CD14-positive monocyte (primary cell): ENCODE data around the gene CSRNP3. TPM values are rescaled to one million over a fixed set of nuclear protein-coding genes. Genes with fewer than 3 reads are reported as not detected.

ENCODE experiments used
- DNase-seq, 3 donors: peaks; one replicate each; pipeline ENCODE4 v3.0.0-alpha.2; 2011 to 2022
- H2AFZ ChIP-seq: 2 replicates; pipeline ENCODE4 v1.6.0; 2012; ENCODE audit warnings: mild to moderate bottlenecking, low read depth, low read length, inconsistent platforms; ENCODE audit not compliant: insufficient read depth, poor library complexity, severe bottlenecking
- H3K27ac ChIP-seq, 2 donors: 1 replicate in 1 of 2; 2 replicates in 1 of 2; pipeline ENCODE4 v1.5.1; 2012 to 2013; ENCODE audit warnings: low read length in 2 of 2, control low read depth in 1 of 2, inconsistent platforms in 1 of 2, low read depth in 1 of 2, mild to moderate bottlenecking in 1 of 2
- H3K27me3 ChIP-seq, 2 donors: one replicate each; pipeline versions ENCODE4 v1.6.0 to v1.6.1; 2011 to 2013; ENCODE audit warnings: low read length in 2 of 2; ENCODE audit not compliant: control insufficient read depth in 2 of 2, insufficient read depth in 2 of 2
- H3K36me3 ChIP-seq, 2 donors: replicated peaks in 1 of 2; 1 replicate in 1 of 2; 2 replicates in 1 of 2; pipeline versions ENCODE4 v1.5.1 to v1.6.1; 2012 to 2013; ENCODE audit warnings: low read length in 2 of 2, control low read depth in 1 of 2, inconsistent platforms in 1 of 2, mild to moderate bottlenecking in 1 of 2; ENCODE audit not compliant: insufficient read depth in 2 of 2, control insufficient read depth in 1 of 2
- H3K4me1 ChIP-seq, 2 donors: 1 replicate in 1 of 2; 2 replicates in 1 of 2; pipeline versions ENCODE4 v1.5.1 to v1.6.1; 2012 to 2013; ENCODE audit warnings: low read length in 2 of 2, control low read depth in 1 of 2, inconsistent platforms in 1 of 2, mild to moderate bottlenecking in 1 of 2, moderate library complexity in 1 of 2; ENCODE audit not compliant: insufficient read depth in 2 of 2, control insufficient read depth in 1 of 2
- H3K4me2 ChIP-seq: replicated peaks from 2 replicates; pipeline ENCODE3; 2012; ENCODE audit warnings: low read length, moderate library complexity, mild to moderate bottlenecking; ENCODE audit not compliant: poor library complexity, severe bottlenecking; ENCODE audit errors: extremely low read depth
- H3K4me3 ChIP-seq, 3 experiments: fragments of 200-600 bp in 1 of 3; sonication (generic) in 1 of 3; replicated peaks in 1 of 3; 1 replicate in 2 of 3; 2 replicates in 1 of 3; pipeline ENCODE4 v1.5.1; 2011 to 2013; ENCODE audit warnings: low read length in 3 of 3, mild to moderate bottlenecking in 3 of 3, control low read depth in 2 of 3, low read depth in 2 of 3, inconsistent platforms in 1 of 3, moderate library complexity in 1 of 3
- H3K79me2 ChIP-seq: 2 replicates; pipeline ENCODE4 v1.6.0; 2012; ENCODE audit warnings: mild to moderate bottlenecking, control low read depth, inconsistent platforms, low read length, moderate library complexity; ENCODE audit not compliant: insufficient read depth
- H3K9ac ChIP-seq: 2 replicates; pipeline ENCODE4 v1.6.0; 2017; ENCODE audit warnings: low read length, mild to moderate bottlenecking; ENCODE audit not compliant: insufficient read depth, poor library complexity, severe bottlenecking
- H3K9me3 ChIP-seq, 2 donors: replicated peaks in 1 of 2; 1 replicate in 1 of 2; 2 replicates in 1 of 2; pipeline versions ENCODE4 v1.5.1 to v1.6.1; 2012 to 2013; ENCODE audit warnings: low read length in 2 of 2, control low read depth in 1 of 2; ENCODE audit not compliant: control insufficient read depth in 1 of 2, insufficient read depth in 1 of 2
- H4K20me1 ChIP-seq: 2 replicates; pipeline ENCODE4 v1.6.0; 2012; ENCODE audit warnings: mild to moderate bottlenecking, low read length, control low read depth, moderate library complexity; ENCODE audit not compliant: insufficient read depth
- H3K27ac Mint-ChIP-seq, 7 donors: one replicate each; pipeline ENCODE4 v1.8.0; 2020; ENCODE audit warnings: mild to moderate bottlenecking in 7 of 7, mixed read lengths in 7 of 7, moderate library complexity in 6 of 7, inconsistent platforms in 2 of 7
- H3K27me3 Mint-ChIP-seq, 3 donors: one replicate each; pipeline ENCODE4 v1.8.0; 2021 to 2022; ENCODE audit warnings: low read depth in 3 of 3, mild to moderate bottlenecking in 3 of 3, mixed read lengths in 3 of 3, moderate library complexity in 3 of 3, inconsistent platforms in 1 of 3
- H3K36me3 Mint-ChIP-seq, 2 donors: one replicate each; pipeline ENCODE4 v1.8.0; 2020; ENCODE audit warnings: mixed read lengths in 2 of 2, inconsistent platforms in 1 of 2, mild to moderate bottlenecking in 1 of 2
- H3K4me1 Mint-ChIP-seq: one replicate; pipeline ENCODE4 v1.8.0; 2020; ENCODE audit warnings: mild to moderate bottlenecking, mixed read lengths
- H3K4me3 Mint-ChIP-seq, 2 donors: one replicate each; pipeline ENCODE4 v1.8.0; 2020; ENCODE audit warnings: mild to moderate bottlenecking in 2 of 2, mixed read lengths in 2 of 2, moderate library complexity in 1 of 2
- H3K9me3 Mint-ChIP-seq, 7 donors: one replicate each; pipeline ENCODE4 v1.8.0; 2020 to 2022; ENCODE audit warnings: mixed read lengths in 7 of 7, mild to moderate bottlenecking in 6 of 7, moderate library complexity in 6 of 7, inconsistent platforms in 2 of 7
- WGBS: methylation state at CpG from one replicate; pipeline ENCODE4 v1.1.5; 2013; ENCODE audit warnings: missing lambda C conversion rate; ENCODE audit not compliant: insufficient coverage; 5-methylcytosine and 5-hydroxymethylcytosine counted together
- intact Hi-C, 2 donors: fragments of 100-400 bp; cut with micrococcal nuclease; formaldehyde crosslinking; loops; one replicate each; pipeline versions ENCODE4 v1.15.0 to v1.15.1; 2023
- polyA plus RNA-seq, 3 donors: library from polyadenylated mRNA; depleted of rRNA in 1 of 3; unstranded in 2 of 3; stranded (reverse) in 1 of 3; fragments of 300-500 nt in 2 of 3; fragments of >200 nt in 1 of 3; fragmentation: Illumina TruSeq in 2 of 3; gene quantifications; 1 replicate in 2 of 3; 2 replicates in 1 of 3; pipeline ENCODE4 v1.2.3, GENCODE V29; 2012 to 2021
- TF ChIP-seq, protein P1 (sequence below): fragments of 200-600 bp; IDR thresholded peaks from one replicate; pipeline ENCODE4 v1.8.0; 2022; ENCODE audit warnings: antibody characterized with exemption, mild to moderate bottlenecking

The CSRNP3 gene
- polyA plus RNA-seq, 3 donors, result not detected

DNA sequence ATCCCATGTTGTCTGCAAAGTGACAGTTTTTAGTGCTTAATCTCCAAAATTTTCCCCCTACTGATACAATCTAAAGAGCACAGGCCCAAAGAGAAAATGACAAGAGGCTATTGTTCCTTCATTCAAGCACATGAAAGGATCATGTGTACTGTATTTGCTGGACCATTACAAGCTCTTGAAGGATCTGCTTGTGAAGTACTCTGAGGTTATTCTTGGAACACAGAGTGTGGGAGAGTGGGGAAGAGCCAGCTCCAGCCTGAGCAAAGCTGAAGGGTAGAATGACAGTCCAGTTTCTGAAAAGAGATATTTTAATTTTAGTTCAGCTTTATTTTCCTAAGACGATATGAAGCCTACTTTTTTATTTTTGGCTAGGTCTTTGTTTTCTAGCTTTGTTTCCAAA, 212.3 kb downstream of the CSRNP3 start:
- Histone ChIP-seq H3K9ac (no peak overlapping the region), H3K36me3 (no peaks in the 10 kb centered on the region), H3K4me2 (no peak overlapping the region), H2AFZ (no peak overlapping the region), H3K4me1 (no peaks in the 10 kb centered on the region), H3K4me3 (no peak overlapping the region), H3K79me2 (no peaks in the 10 kb centered on the region), H4K20me1 (no peaks in the 10 kb centered on the region), H3K27ac (no peak overlapping the region), H3K9me3 (no peaks in the 10 kb centered on the region), H3K27me3 (no peaks in the 10 kb centered on the region)
- Mint-ChIP-seq H3K27ac (no peak overlapping the region), H3K36me3 (no peaks in the 10 kb centered on the region), H3K27me3 (no peaks in the 10 kb centered on the region), H3K4me3 (no peak overlapping the region), H3K9me3 (peaks cover 0 to 3% (median 0%) of the 10 kb centered on the region in 7 donors), H3K4me1 (no peaks in the 10 kb centered on the region)
- DNase-seq, result no peak
- TF ChIP-seq, protein P1, sequence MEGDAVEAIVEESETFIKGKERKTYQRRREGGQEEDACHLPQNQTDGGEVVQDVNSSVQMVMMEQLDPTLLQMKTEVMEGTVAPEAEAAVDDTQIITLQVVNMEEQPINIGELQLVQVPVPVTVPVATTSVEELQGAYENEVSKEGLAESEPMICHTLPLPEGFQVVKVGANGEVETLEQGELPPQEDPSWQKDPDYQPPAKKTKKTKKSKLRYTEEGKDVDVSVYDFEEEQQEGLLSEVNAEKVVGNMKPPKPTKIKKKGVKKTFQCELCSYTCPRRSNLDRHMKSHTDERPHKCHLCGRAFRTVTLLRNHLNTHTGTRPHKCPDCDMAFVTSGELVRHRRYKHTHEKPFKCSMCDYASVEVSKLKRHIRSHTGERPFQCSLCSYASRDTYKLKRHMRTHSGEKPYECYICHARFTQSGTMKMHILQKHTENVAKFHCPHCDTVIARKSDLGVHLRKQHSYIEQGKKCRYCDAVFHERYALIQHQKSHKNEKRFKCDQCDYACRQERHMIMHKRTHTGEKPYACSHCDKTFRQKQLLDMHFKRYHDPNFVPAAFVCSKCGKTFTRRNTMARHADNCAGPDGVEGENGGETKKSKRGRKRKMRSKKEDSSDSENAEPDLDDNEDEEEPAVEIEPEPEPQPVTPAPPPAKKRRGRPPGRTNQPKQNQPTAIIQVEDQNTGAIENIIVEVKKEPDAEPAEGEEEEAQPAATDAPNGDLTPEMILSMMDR, result no peak
- intact Hi-C loops, result no loop called here
- no CpG with 5 or more reads among the region's 1 CpG for WGBS

DNA sequence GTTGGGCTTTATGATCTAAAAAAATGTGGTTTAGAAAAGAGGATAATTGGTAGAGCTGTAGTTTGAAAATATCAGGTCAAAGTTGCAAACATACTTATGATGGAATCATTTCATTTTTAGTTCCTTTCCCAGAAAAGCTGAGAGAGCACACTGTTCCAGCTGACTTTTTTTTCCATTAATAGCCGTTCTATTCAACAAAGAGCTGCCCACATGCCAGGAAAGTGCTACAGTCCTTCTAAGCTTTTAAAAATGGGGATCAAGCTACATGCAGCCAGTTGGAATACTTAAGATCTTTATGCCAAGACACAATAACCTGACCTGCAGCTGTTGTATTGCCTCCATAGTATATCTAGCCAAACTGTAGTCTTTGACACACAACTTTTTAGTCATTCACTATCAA, 213.0 kb downstream of the CSRNP3 start:
- H4K20me1 ChIP-seq, result no peaks in the 10 kb centered on the region
- H3K36me3 ChIP-seq, result no peaks in the 10 kb centered on the region
- H3K27ac ChIP-seq, result no peak overlapping the region
- H3K4me3 ChIP-seq, result no peak overlapping the region
- H3K9me3 ChIP-seq, result no peaks in the 10 kb centered on the region
- no peaks in the 10 kb centered on the region for H3K36me3 Mint-ChIP-seq
- H3K9ac ChIP-seq, result no peak overlapping the region
- no peak overlapping the region for H3K4me2 ChIP-seq
- no peaks in the 10 kb centered on the region for H3K4me1 ChIP-seq
- no peaks in the 10 kb centered on the region for H3K27me3 Mint-ChIP-seq
- H3K9me3 Mint-ChIP-seq, result peaks cover 0 to 3% (median 0%) of the 10 kb centered on the region in 7 donors
- intact Hi-C loops, result no loop called here
- H3K79me2 ChIP-seq, result no peaks in the 10 kb centered on the region
- TF ChIP-seq, protein P1, result no peak
- WGBS, result 100% methylated on average over 1 of the region's 1 CpG
- no peak overlapping the region for H3K4me3 Mint-ChIP-seq
- no peak for DNase-seq
- H3K27ac Mint-ChIP-seq, result no peak overlapping the region
- no peaks in the 10 kb centered on the region for H3K27me3 ChIP-seq
- H3K4me1 Mint-ChIP-seq, result no peaks in the 10 kb centered on the region
- no peak overlapping the region for H2AFZ ChIP-seq
